Subcutaneous abdominal adipose tissue (tissue), 5 donors: ENCODE measurements around the gene WDTC1.
"Not testable (repeated sequence)": the region's sequence is repeated elsewhere in the genome, so short reads cannot be mapped to it uniquely, and the experiment has no call there.

ENCODE experiments used
- H3K27ac ChIP-seq: one replicate; pipeline ENCODE4 v1.7.0; 2013; ENCODE audit warnings: low read depth, mild to moderate bottlenecking, inconsistent platforms, low read length, moderate library complexity
- H3K27me3 ChIP-seq, 5 donors: one replicate each; pipeline ENCODE4 v1.7.0; 2013; ENCODE audit warnings: low read length in 5 of 5, inconsistent platforms in 1 of 5; ENCODE audit not compliant: control insufficient read depth in 5 of 5, insufficient read depth in 4 of 5
- H3K36me3 ChIP-seq, 5 donors: one replicate each; pipeline ENCODE4 v1.7.0; 2013; ENCODE audit warnings: low read length in 5 of 5; ENCODE audit not compliant: control insufficient read depth in 5 of 5, insufficient read depth in 5 of 5
- H3K4me1 ChIP-seq, 5 donors: one replicate each; pipeline ENCODE4 v1.7.0; 2013; ENCODE audit warnings: low read length in 5 of 5, mild to moderate bottlenecking in 3 of 5, moderate library complexity in 1 of 5; ENCODE audit not compliant: control insufficient read depth in 5 of 5, insufficient read depth in 5 of 5
- H3K4me3 ChIP-seq, 5 donors: one replicate each; pipeline ENCODE4 v1.7.0; 2013; ENCODE audit warnings: low read length in 5 of 5, low read depth in 1 of 5
- H3K9ac ChIP-seq, 5 donors: one replicate each; pipeline ENCODE4 v1.7.0; 2013; ENCODE audit warnings: low read length in 5 of 5, mild to moderate bottlenecking in 4 of 5, moderate library complexity in 3 of 5
- H3K9me3 ChIP-seq, 5 donors: one replicate each; pipeline ENCODE4 v1.7.0; 2013; ENCODE audit warnings: low read length in 5 of 5; ENCODE audit not compliant: control insufficient read depth in 5 of 5
- donor health status: healthy.
- donor health status: healthy.
- donor health status: healthy.
- donor health status: healthy.
- donor health status: healthy.

The WDTC1 gene

DNA sequence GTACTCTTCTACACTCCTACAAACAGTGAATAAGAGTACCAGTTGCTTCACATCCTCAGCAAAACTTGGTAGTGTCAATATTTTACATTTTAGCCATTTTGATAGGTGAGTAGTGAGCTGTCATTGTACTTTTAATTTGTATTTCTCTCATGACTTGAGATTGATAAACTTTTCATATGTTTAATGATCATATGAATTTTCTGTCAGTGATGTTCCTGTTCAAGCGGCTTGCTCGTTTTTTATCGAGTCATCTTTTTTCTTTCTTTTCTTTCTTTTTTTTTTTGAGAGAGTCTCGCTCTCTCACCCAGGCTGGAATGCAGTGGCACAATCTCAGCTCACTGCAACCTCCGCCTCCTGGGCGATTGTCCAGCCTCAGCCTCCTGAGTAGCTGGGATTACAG, 17.0 kb upstream of the WDTC1 start:
- Histone ChIP-seq H3K9me3 (no peaks in the 10 kb centered on the region), H3K9ac (no peak overlapping the region), H3K4me3 (no peak overlapping the region), H3K27ac (no peak overlapping the region), H3K27me3 (no peaks in the 10 kb centered on the region), H3K36me3 (no peaks in the 10 kb centered on the region), H3K4me1 (no peaks in the 10 kb centered on the region)

DNA sequence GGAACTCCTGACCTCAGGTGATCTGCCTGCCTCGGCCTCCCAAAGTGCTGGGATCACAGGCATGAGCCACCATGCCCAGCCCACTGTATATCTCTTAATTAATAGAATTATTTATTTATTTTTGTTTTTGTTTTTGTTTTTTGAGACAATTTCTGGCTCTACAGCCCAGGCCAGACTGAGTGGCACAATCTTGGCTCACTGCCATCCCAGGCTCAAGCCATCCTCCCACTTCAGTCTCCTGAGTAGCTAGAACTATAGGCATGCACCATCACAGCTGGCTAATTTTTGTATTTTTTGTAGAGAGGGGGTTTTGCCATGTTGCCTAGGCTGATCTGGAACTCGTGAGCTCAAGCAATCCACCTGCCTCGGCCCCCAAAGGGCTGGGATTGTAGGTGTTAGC, 15.7 kb upstream of the WDTC1 start:
- Histone ChIP-seq H3K4me3 (no peak overlapping the region), H3K4me1 (no peaks in the 10 kb centered on the region), H3K36me3 (no peaks in the 10 kb centered on the region), H3K27ac (no peak overlapping the region), H3K27me3 (no peaks in the 10 kb centered on the region), H3K9ac (no peak overlapping the region), H3K9me3 (no peaks in the 10 kb centered on the region)

DNA sequence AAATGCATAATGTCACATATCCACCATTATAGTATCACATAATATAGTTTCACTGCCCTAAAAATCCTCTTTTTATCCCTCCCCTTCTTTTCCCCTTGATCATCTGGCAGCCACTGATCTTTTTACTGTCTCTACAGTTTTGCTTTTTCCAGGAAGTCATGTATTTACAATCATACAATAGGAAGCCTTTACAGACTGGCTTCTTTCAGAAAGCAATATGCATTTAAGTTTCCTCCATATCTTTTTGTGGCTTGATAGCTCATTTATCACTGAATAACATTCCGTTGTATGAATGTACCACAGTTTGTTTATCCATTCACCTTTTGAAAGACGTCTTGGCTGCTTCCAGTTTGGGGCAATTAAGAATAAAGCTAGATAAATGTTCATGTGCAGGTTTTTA, 14.3 kb upstream of the WDTC1 start:
- Histone ChIP-seq H3K36me3 (no peaks in the 10 kb centered on the region), H3K9ac (no peak overlapping the region), H3K27ac (no peak overlapping the region), H3K4me3 (no peak overlapping the region), H3K4me1 (no peaks in the 10 kb centered on the region), H3K27me3 (no peaks in the 10 kb centered on the region), H3K9me3 (no peaks in the 10 kb centered on the region)

DNA sequence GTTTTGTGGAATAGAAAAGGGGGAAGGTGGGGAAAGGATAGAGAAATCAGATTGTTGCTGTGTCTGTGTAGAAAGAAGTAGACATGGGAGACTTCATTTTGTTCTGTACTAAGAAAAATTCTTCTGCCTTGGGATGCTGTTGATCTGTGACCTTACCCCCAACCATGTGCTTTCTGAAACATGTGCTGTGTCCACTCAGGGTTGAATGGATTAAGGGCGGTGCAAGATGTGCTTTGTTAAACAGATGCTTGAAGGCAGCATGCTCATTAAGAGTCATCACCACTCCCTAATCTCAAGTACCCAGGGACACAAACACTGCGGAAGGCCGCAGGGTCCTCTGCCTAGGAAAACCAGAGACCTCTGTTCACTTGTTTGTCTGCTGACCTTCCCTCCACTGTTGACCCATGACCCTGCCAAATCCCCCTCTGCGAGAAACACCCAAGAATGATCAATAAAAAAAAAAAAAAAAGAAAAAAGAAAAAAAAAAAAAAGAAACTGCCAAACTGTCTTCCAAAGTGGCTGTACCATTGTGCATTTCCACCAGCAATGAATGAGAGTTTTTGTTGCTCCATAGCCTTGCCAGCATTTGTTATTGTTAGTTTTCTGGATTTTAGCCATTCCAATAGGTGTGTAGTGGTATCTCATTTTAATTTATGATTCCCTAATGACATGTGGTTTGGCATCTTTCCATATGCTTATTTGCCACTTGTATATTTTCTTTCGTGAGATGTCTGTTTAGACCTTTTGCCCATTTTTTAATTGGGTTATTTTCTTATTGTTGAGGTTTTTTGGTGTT, 13.5 kb upstream of the WDTC1 start:
- H3K27me3 ChIP-seq, H3K9ac ChIP-seq, H3K4me3 ChIP-seq, H3K9me3 ChIP-seq, H3K36me3 ChIP-seq, H3K4me1 ChIP-seq, H3K27ac ChIP-seq: not testable (repeated sequence)

DNA sequence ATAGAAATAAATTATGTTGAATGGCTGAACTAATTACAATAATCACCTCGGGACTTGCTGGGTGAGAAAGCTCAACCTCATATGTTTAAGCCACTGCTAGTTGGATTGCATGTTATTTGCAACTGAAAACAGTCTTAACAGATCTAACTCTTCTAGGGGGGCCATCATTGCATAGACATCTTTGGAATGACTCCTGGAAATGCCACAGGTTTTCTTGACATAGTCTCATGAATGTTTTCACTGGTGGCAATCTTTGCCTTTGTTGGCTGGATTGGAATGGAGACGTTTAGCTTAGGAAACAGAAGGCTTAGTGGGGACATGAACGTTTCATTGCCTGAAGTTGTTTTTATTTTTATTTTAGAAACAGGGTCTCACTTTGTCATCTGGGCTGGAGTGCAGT, 8.8 kb upstream of the WDTC1 start:
- Histone ChIP-seq H3K9me3 (no peaks in the 10 kb centered on the region), H3K9ac (no peak overlapping the region), H3K4me1 (no peaks in the 10 kb centered on the region), H3K4me3 (no peak overlapping the region), H3K36me3 (no peaks in the 10 kb centered on the region), H3K27me3 (no peaks in the 10 kb centered on the region), H3K27ac (no peak overlapping the region)

DNA sequence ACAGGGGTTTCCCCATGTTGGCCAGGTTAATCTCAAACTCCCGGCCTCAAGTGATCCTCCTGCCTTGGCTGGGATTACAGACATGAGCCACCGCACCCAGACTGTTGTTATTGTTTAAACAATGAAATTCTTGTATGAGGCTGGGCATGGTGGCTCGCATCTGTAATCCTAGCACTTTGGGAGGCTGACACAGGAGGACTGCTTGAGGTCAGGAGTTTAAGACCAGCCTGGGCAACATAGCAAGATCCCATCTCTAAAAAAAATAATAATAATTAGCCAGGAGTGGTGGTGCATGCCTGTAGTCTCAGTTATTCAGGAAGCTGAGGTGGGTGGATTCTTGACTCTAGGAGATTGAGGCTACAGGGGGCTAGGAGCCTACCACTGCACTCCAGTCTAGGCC, 6.7 kb upstream of the WDTC1 start:
- no peaks in the 10 kb centered on the region for H3K27me3 ChIP-seq
- H3K4me1 ChIP-seq: no peaks in the 10 kb centered on the region
- no peak overlapping the region for H3K27ac ChIP-seq
- H3K4me3 ChIP-seq: no peak overlapping the region
- H3K9ac ChIP-seq: no peak overlapping the region
- no peaks in the 10 kb centered on the region for H3K36me3 ChIP-seq
- H3K9me3 ChIP-seq: no peaks in the 10 kb centered on the region

DNA sequence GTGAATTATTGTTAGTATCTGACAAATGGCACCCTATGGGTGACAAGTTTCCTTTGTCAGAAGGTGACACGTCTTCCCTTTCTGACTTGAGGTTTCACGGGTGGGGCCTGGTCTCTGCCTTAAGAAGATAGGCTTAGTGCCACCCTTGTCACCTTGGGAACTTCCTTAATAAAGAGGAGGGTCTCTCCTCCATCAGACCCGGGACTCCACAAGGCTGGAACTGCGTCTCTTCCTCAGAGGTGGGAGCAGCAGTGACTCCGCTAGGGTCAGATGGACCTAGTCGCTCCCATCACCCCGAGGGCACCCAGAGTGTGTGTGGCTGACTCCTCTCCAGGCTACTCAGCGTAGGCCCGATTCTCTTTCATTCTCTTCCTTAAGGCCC, 774 bp upstream of the WDTC1 start:
- H3K9me3 ChIP-seq: no peaks in the 10 kb centered on the region
- no peaks in the 10 kb centered on the region for H3K27me3 ChIP-seq
- no peaks in the 10 kb centered on the region for H3K36me3 ChIP-seq
- H3K4me3 ChIP-seq: peak overlapping the region; percentile 64 to 84 (median 68)
- peaks cover 6 to 27% (median 20%) of the 10 kb centered on the region in 5 donors for H3K4me1 ChIP-seq
- peak overlapping the region in 2 of 5 donors; percentile 13 to 59 for H3K9ac ChIP-seq
- no peak overlapping the region for H3K27ac ChIP-seq

DNA sequence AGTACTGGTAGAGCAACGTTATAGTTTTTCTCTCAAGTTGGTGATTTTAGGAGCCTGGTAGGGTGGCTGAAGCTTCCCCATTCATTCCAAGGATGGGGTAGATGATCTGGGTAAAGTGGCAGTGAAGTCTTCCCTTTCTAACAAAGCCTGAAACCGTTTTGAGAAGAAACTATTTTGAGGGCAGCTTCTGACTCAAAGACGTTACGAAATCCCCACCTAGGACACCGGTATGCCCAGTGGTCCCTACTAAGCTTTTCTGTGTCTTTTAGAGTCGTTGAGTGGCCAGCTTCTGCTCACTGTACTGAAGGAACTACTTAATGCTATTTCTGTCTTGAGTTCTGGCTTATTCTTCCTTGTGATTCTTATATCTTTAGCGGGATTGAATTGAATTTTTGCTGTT, 1.4 kb downstream of the WDTC1 start:
- Histone ChIP-seq H3K27ac (peak overlapping the region; percentile 19), H3K27me3 (no peaks in the 10 kb centered on the region), H3K9ac (peak overlapping the region; percentile 25 to 85 (median 62)), H3K9me3 (no peaks in the 10 kb centered on the region), H3K4me1 (peaks cover 6 to 27% (median 20%) of the 10 kb centered on the region in 5 donors), H3K36me3 (no peaks in the 10 kb centered on the region), H3K4me3 (peak overlapping the region; percentile 80 to 95 (median 80))

DNA sequence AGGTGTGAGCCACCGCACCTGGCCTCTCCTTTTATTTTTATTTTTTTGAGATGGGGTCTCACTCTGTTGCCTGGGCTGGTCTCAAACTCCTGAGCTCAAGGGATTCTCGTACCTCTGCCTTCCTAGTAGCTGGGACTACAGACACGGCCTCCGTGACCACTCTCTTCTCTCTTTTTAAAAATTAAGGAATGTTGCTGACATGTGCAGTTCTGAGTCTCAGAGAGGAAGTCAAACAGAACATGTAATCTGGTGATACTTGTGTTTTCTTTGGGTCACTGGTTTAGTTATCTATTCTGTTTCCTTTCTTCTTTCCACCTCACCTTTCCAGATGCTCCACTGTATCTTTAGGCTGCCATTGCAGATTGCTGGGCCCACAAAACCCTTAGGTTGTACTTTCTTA, 2.7 kb downstream of the WDTC1 start:
- H3K4me1 ChIP-seq: peaks cover 6 to 27% (median 20%) of the 10 kb centered on the region in 5 donors
- H3K27ac ChIP-seq: no peak overlapping the region
- H3K27me3 ChIP-seq: no peaks in the 10 kb centered on the region
- no peaks in the 10 kb centered on the region for H3K9me3 ChIP-seq
- H3K9ac ChIP-seq: no peak overlapping the region
- H3K36me3 ChIP-seq: no peaks in the 10 kb centered on the region
- no peak overlapping the region for H3K4me3 ChIP-seq

DNA sequence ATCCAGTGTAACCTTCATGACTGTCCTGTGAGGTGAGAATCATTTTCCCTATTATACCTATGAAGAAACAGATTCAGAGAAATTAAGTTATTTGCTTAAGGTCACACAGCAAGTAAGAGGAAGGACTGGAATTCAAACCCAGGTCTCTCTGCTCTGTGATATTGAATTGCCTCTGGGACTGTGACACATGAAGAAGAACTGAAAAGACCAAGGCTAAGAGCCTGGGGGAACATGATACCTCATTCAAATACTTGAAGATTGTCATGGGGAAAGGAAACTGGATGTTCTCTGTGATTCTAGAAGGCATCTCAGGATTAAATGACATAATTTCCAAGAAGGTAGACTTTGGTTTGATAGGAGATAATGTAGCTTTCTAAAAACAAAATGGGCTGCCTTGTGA, 3.6 kb downstream of the WDTC1 start:
- Histone ChIP-seq H3K4me1 (peaks cover 6 to 27% (median 20%) of the 10 kb centered on the region in 5 donors), H3K27me3 (no peaks in the 10 kb centered on the region), H3K9me3 (no peaks in the 10 kb centered on the region), H3K36me3 (peaks cover 0 to 3% (median 0%) of the 10 kb centered on the region in 5 donors), H3K9ac (no peak overlapping the region), H3K4me3 (no peak overlapping the region), H3K27ac (no peak overlapping the region)
